Measurements from ENCODE around the gene CDH23.

Gene CDH23

DNA sequence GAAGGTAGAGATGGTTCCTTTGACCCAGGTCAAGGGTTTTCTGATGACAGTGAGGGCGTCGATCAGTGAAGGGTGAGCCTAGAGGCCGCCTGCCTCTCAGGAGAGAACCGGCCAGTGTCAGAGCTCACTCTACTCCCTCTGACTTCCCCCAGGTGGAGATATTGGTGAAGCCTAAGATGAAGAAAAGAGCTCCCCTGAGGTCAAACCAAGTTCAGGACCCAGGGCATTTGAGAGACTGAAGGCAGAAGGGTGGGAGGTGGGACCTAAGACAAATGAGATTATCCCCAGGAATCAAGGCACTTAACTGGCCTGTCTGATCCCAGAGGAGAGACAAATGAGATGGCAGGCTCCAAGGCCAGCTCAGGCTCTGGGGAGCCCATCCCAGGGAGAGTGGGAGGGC, 104.7 kb downstream of the CDH23 start:
- peaks cover 30% of the 10 kb centered on the region for H3K27me3 ChIP-seq (ENCODE audit: insufficient read depth, low read length)
- H3K4me3 ChIP-seq (ENCODE audit: low read length) = no peak overlapping the region
- H3K36me3 ChIP-seq (ENCODE audit: insufficient read depth, low read depth, low read length) = no peaks in the 10 kb centered on the region
- H3K4me1 ChIP-seq (ENCODE audit: insufficient read depth, low read length) = peaks cover 4% of the 10 kb centered on the region; the same call in 1 of the 2 replicates
- no peak overlapping the region for H3K27ac ChIP-seq (ENCODE audit: low read length)
- no peak overlapping the region for H3K9ac ChIP-seq (ENCODE audit: low read depth, low read length)
- H3K9me3 ChIP-seq (ENCODE audit: insufficient read depth, low read depth, low read length) = no peaks in the 10 kb centered on the region

DNA sequence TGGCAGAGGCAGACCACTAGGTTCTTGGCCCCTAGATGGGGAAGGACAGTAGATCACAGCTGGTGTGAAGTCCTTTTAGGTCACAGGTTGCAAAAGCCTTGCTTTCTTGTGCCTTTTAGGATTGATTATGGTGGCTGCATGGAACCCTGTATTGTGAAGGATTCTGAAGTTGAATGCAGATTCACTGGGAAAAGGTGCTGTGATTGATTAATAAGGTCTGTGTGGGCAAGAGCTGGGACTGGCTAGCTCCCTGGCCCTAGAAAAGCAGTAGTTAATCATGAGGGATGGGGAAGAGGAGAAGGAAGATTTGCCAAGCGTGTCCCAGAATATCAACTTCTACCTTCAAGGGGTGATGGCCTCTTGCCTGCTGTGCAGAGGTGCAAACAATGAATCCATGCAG, 105.5 kb downstream of the CDH23 start:
- Histone ChIP-seq H3K4me1 (ENCODE audit: insufficient read depth, low read length) (no peaks in the 10 kb centered on the region; the same call in 1 of the 2 replicates), H3K27ac (ENCODE audit: low read length) (no peak overlapping the region), H3K36me3 (ENCODE audit: insufficient read depth, low read depth, low read length) (no peaks in the 10 kb centered on the region), H3K9me3 (ENCODE audit: insufficient read depth, low read depth, low read length) (no peaks in the 10 kb centered on the region), H3K27me3 (ENCODE audit: insufficient read depth, low read length) (peaks cover 22% of the 10 kb centered on the region), H3K9ac (ENCODE audit: low read depth, low read length) (no peak overlapping the region), H3K4me3 (ENCODE audit: low read length) (no peak overlapping the region)

- H3K27me3 ChIP-seq (ENCODE audit: insufficient read depth, low read length) = peaks cover 15% of the 10 kb centered on the region
- H3K27ac ChIP-seq (ENCODE audit: low read length) = no peak overlapping the region
- H3K9ac ChIP-seq (ENCODE audit: low read depth, low read length) = no peak overlapping the region
- H3K4me3 ChIP-seq (ENCODE audit: low read length) = no peak overlapping the region
- H3K9me3 ChIP-seq (ENCODE audit: insufficient read depth, low read depth, low read length) = no peaks in the 10 kb centered on the region
- no peaks in the 10 kb centered on the region for H3K4me1 ChIP-seq (ENCODE audit: insufficient read depth, low read length)
- no peaks in the 10 kb centered on the region for H3K36me3 ChIP-seq (ENCODE audit: insufficient read depth, low read depth, low read length)
Observed at GRCh38 chr10:71502851-71503250, 106.1 kb downstream of the CDH23 start.

- Histone ChIP-seq H3K4me1 (ENCODE audit: insufficient read depth, low read length) (no peaks in the 10 kb centered on the region), H3K9me3 (ENCODE audit: insufficient read depth, low read depth, low read length) (no peaks in the 10 kb centered on the region), H3K9ac (ENCODE audit: low read depth, low read length) (no peak overlapping the region), H3K27me3 (ENCODE audit: insufficient read depth, low read length) (peaks cover 2% of the 10 kb centered on the region; the same call in 1 of the 2 replicates), H3K36me3 (ENCODE audit: insufficient read depth, low read depth, low read length) (no peaks in the 10 kb centered on the region), H3K27ac (ENCODE audit: low read length) (no peak overlapping the region), H3K4me3 (ENCODE audit: low read length) (no peak overlapping the region)
Observed at GRCh38 chr10:71504168-71504567, 107.4 kb downstream of the CDH23 start.

GRCh38 chr10:71504570-71504969, 107.8 kb downstream of the CDH23 start:
- no peak overlapping the region for H3K4me3 ChIP-seq (ENCODE audit: low read length)
- no peaks in the 10 kb centered on the region for H3K36me3 ChIP-seq (ENCODE audit: insufficient read depth, low read depth, low read length)
- H3K9ac ChIP-seq (ENCODE audit: low read depth, low read length) = no peak overlapping the region
- H3K9me3 ChIP-seq (ENCODE audit: insufficient read depth, low read depth, low read length) = no peaks in the 10 kb centered on the region
- no peaks in the 10 kb centered on the region; the same call in 1 of the 2 replicates for H3K27me3 ChIP-seq (ENCODE audit: insufficient read depth, low read length)
- H3K27ac ChIP-seq (ENCODE audit: low read length) = no peak overlapping the region
- H3K4me1 ChIP-seq (ENCODE audit: insufficient read depth, low read length) = no peaks in the 10 kb centered on the region

DNA sequence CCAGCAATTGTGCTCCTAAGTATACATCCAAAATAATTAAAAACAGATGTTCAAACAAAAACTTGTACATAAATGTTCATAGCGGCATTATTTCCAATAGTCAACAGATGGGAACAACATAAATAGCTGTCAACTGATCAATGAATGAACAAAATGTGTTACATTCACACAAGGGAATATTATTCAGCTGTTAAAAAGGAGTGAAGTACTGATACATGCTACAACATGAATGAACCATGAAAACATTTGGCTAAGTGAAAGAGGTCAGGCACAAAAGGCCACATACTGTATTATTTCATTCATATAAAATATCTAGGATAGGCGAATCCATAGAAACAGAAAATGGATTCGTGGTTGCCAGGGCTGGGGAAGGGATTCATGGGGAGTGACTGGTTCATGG, 109.1 kb downstream of the CDH23 start:
- Histone ChIP-seq H3K4me3 (ENCODE audit: low read length) (no peak overlapping the region), H3K9ac (ENCODE audit: low read depth, low read length) (no peak overlapping the region), H3K4me1 (ENCODE audit: insufficient read depth, low read length) (no peaks in the 10 kb centered on the region), H3K36me3 (ENCODE audit: insufficient read depth, low read depth, low read length) (no peaks in the 10 kb centered on the region), H3K27ac (ENCODE audit: low read length) (no peak overlapping the region), H3K9me3 (ENCODE audit: insufficient read depth, low read depth, low read length) (no peaks in the 10 kb centered on the region), H3K27me3 (ENCODE audit: insufficient read depth, low read length) (no peaks in the 10 kb centered on the region)

DNA sequence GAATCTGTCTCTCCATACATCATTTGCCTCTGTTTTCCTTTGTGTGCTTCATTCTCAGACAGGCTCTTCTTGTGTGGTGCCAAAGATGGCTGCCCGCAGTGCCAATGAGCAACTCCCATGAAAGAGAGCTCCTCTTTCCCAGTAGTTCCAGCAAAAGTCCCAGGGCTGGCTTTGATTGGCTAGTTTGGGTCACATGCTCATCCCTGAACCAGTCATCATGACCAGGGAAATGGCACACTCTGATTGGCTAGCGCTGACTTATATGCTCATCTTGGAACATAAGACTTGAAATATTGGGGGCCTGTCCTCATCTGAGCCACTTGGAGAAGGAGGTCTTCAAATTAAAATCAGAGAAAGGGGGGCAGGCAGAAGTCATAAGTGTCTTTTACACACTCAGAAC, 112.7 kb downstream of the CDH23 start:
- no peaks in the 10 kb centered on the region for H3K27me3 ChIP-seq (ENCODE audit: insufficient read depth, low read length)
- no peak overlapping the region for H3K4me3 ChIP-seq (ENCODE audit: low read length)
- H3K36me3 ChIP-seq (ENCODE audit: insufficient read depth, low read depth, low read length) = no peaks in the 10 kb centered on the region
- H3K9me3 ChIP-seq (ENCODE audit: insufficient read depth, low read depth, low read length) = no peaks in the 10 kb centered on the region
- no peak overlapping the region for H3K27ac ChIP-seq (ENCODE audit: low read length)
- H3K9ac ChIP-seq (ENCODE audit: low read depth, low read length) = no peak overlapping the region
- no peaks in the 10 kb centered on the region for H3K4me1 ChIP-seq (ENCODE audit: insufficient read depth, low read length)

DNA sequence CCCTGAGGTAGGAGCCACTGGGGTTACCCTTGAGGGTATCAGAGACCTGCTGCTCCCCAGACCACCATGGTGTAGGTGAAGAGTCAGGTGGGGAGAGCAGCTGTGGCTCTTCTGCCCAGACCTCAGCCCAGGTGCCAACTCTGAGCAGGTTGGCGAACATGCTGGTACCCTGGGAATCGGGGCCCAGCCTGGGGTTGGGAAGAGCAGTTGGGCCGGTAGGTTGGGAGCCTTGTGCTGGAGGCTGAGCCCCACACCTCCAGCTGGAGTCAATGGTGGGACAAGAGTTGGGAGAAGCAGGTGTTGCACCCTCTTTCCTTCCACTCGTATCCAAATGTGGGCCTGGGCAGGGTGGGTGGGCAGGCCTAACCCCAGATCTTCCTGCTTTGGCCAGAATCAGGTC, 114.5 kb downstream of the CDH23 start:
- Histone ChIP-seq H3K27ac (ENCODE audit: low read length) (no peak overlapping the region), H3K9me3 (ENCODE audit: insufficient read depth, low read depth, low read length) (no peaks in the 10 kb centered on the region), H3K36me3 (ENCODE audit: insufficient read depth, low read depth, low read length) (no peaks in the 10 kb centered on the region), H3K9ac (ENCODE audit: low read depth, low read length) (no peak overlapping the region), H3K27me3 (ENCODE audit: insufficient read depth, low read length) (no peaks in the 10 kb centered on the region), H3K4me1 (ENCODE audit: insufficient read depth, low read length) (no peaks in the 10 kb centered on the region), H3K4me3 (ENCODE audit: low read length) (no peak overlapping the region)

GRCh38 chr10:71512312-71512711, 115.6 kb downstream of the CDH23 start:
- Histone ChIP-seq H3K9ac (ENCODE audit: low read depth, low read length) (no peak overlapping the region), H3K36me3 (ENCODE audit: insufficient read depth, low read depth, low read length) (no peaks in the 10 kb centered on the region), H3K27me3 (ENCODE audit: insufficient read depth, low read length) (no peaks in the 10 kb centered on the region), H3K4me3 (ENCODE audit: low read length) (no peak overlapping the region), H3K27ac (ENCODE audit: low read length) (no peak overlapping the region), H3K9me3 (ENCODE audit: insufficient read depth, low read depth, low read length) (no peaks in the 10 kb centered on the region), H3K4me1 (ENCODE audit: insufficient read depth, low read length) (no peaks in the 10 kb centered on the region)

- no peak overlapping the region for H3K27ac ChIP-seq (ENCODE audit: low read length)
- no peaks in the 10 kb centered on the region for H3K9me3 ChIP-seq (ENCODE audit: insufficient read depth, low read depth, low read length)
- H3K9ac ChIP-seq (ENCODE audit: low read depth, low read length) = no peak overlapping the region
- H3K36me3 ChIP-seq (ENCODE audit: insufficient read depth, low read depth, low read length) = no peaks in the 10 kb centered on the region
- no peaks in the 10 kb centered on the region for H3K4me1 ChIP-seq (ENCODE audit: insufficient read depth, low read length)
- no peaks in the 10 kb centered on the region for H3K27me3 ChIP-seq (ENCODE audit: insufficient read depth, low read length)
- H3K4me3 ChIP-seq (ENCODE audit: low read length) = no peak overlapping the region
Observed at GRCh38 chr10:71512761-71513539, 116.2 kb downstream of the CDH23 start.

GRCh38 chr10:71513540-71513853, 116.8 kb downstream of the CDH23 start:
- no peaks in the 10 kb centered on the region for H3K27me3 ChIP-seq (ENCODE audit: insufficient read depth, low read length)
- H3K27ac ChIP-seq (ENCODE audit: low read length) = no peak overlapping the region
- no peak overlapping the region for H3K4me3 ChIP-seq (ENCODE audit: low read length)
- no peaks in the 10 kb centered on the region for H3K4me1 ChIP-seq (ENCODE audit: insufficient read depth, low read length)
- no peaks in the 10 kb centered on the region for H3K36me3 ChIP-seq (ENCODE audit: insufficient read depth, low read depth, low read length)
- no peaks in the 10 kb centered on the region for H3K9me3 ChIP-seq (ENCODE audit: insufficient read depth, low read depth, low read length)
- no peak overlapping the region for H3K9ac ChIP-seq (ENCODE audit: low read depth, low read length)

GRCh38 chr10:71513936-71514335, 117.2 kb downstream of the CDH23 start:
- no peaks in the 10 kb centered on the region for H3K9me3 ChIP-seq (ENCODE audit: insufficient read depth, low read depth, low read length)
- H3K27me3 ChIP-seq (ENCODE audit: insufficient read depth, low read length) = no peaks in the 10 kb centered on the region
- H3K4me3 ChIP-seq (ENCODE audit: low read length) = no peak overlapping the region
- no peaks in the 10 kb centered on the region for H3K4me1 ChIP-seq (ENCODE audit: insufficient read depth, low read length)
- no peaks in the 10 kb centered on the region for H3K36me3 ChIP-seq (ENCODE audit: insufficient read depth, low read depth, low read length)
- H3K27ac ChIP-seq (ENCODE audit: low read length) = no peak overlapping the region
- no peak overlapping the region for H3K9ac ChIP-seq (ENCODE audit: low read depth, low read length)

Measured in iPS-20b (cell line).